GM12878 (cell line): ENCODE data around the gene LPCAT3. TPM values are rescaled to one million over a fixed set of nuclear protein-coding genes. Genes with fewer than 3 reads are reported as not detected.
A peak's percentile ranks its signal among the peaks of the same experiment; 100 is the strongest.
"Not testable (repeated sequence)": the region's sequence is repeated elsewhere in the genome, so short reads cannot be mapped to it uniquely, and the experiment has no call there.

Experiments
- ATAC-seq: fragments of 200-7000 bp; cut with Tn5 transposase; 3 replicates; pipeline ENCODE4 v1.9.1; 2020; ENCODE audit warnings: mild to moderate bottlenecking, moderate library complexity
- BruUV-seq: library from RNA; stranded (reverse); fragments of 400-500 nt; replicated peaks from 2 replicates; lab custom pipeline; 2021; lab: Mats Ljungman, UMichigan
- CTCF ChIA-PET: fragments of 300-600 bp; sonication (Branson Sonifier 250); formaldehyde crosslinking; extraction: SDS; loops from one replicate; lab custom pipeline; 2021; ENCODE audit warnings: inconsistent platforms; lab: Yijun Ruan, JAX
- POLR2A ChIA-PET: fragments of 350-600 bp; formaldehyde crosslinking; extraction: SDS; loops from one replicate; lab custom pipeline; 2021; ENCODE audit warnings: inconsistent platforms; lab: Charles Lee
- RAD21 ChIA-PET: fragments of 300-600 bp; sonication (Branson Sonifier 250); formaldehyde crosslinking; loops from one replicate; lab custom pipeline; 2023; ENCODE audit warnings: antibody characterized with exemption; ENCODE audit not compliant: unreplicated experiment; lab: Charles Lee
- SMC1A ChIA-PET: fragments of 300-600 bp; sonication (Branson Sonifier 250); formaldehyde crosslinking; loops from one replicate; lab custom pipeline; 2023; ENCODE audit not compliant: unreplicated experiment, uncharacterized antibody; lab: Charles Lee
- DNase-seq: peaks from one replicate; pipeline ENCODE4 v3.0.0-alpha.2; 2011; ENCODE audit warnings: low read depth, low spot score
- FAIRE-seq: peaks from 3 replicates; lab custom pipeline; 2011; peaks lifted over from hg19 to GRCh38; lab: Jason Lieb, UNC
- H2AFZ ChIP-seq: 2 replicates; pipeline ENCODE4 v1.6.0; 2011; ENCODE audit warnings: low read depth, low read length, control low read depth; ENCODE audit not compliant: control insufficient read depth
- H3K27ac ChIP-seq: 2 replicates; pipeline ENCODE4 v1.5.1; 2011; ENCODE audit warnings: control low read depth; ENCODE audit not compliant: control insufficient read depth, insufficient read depth
- H3K27me3 ChIP-seq, 2 experiments: replicated peaks in 1 of 2; 2 replicates each; pipeline versions ENCODE4 v1.6.0 to v1.6.1; 2011; ENCODE audit warnings: low read length in 1 of 2; ENCODE audit not compliant: control insufficient read depth in 2 of 2, insufficient read depth in 2 of 2
- H3K36me3 ChIP-seq, 2 experiments: 2 replicates each; pipeline ENCODE4 v1.5.1; 2011; ENCODE audit warnings: low read length in 1 of 2; ENCODE audit not compliant: control insufficient read depth in 2 of 2, insufficient read depth in 2 of 2
- H3K4me1 ChIP-seq: 2 replicates; pipeline ENCODE4 v1.6.1; 2011; ENCODE audit warnings: mild to moderate bottlenecking, low read length, moderate library complexity, mixed read lengths; ENCODE audit not compliant: control insufficient read depth, insufficient read depth
- H3K4me2 ChIP-seq: 2 replicates; pipeline ENCODE4 v1.6.0; 2011; ENCODE audit warnings: control low read depth; ENCODE audit not compliant: control insufficient read depth, insufficient read depth
- H3K4me3 ChIP-seq: fragments of 200-600 bp; sonication (generic); 2 replicates; pipeline ENCODE4 v1.5.1; 2016
- H3K79me2 ChIP-seq: 2 replicates; pipeline ENCODE4 v1.6.0; 2011; ENCODE audit warnings: low read length; ENCODE audit not compliant: control insufficient read depth, insufficient read depth
- H3K9ac ChIP-seq: 2 replicates; pipeline ENCODE4 v1.8.0; 2011; ENCODE audit warnings: low read length, control low read depth, mixed read lengths; ENCODE audit not compliant: control insufficient read depth, insufficient read depth
- H3K9me3 ChIP-seq: replicated peaks from 3 replicates; pipeline ENCODE4 v1.5.1; 2011; ENCODE audit warnings: mild to moderate bottlenecking, low read length; ENCODE audit not compliant: control insufficient read depth, insufficient read depth
- H4K20me1 ChIP-seq: 2 replicates; pipeline ENCODE4 v1.6.0; 2011; ENCODE audit not compliant: control insufficient read depth, insufficient read depth
- MTA2 ChIP-seq: fragments of 450-650 bp; IDR thresholded peaks from 2 replicates; pipeline ENCODE4 v1.6.1; 2016; ENCODE audit warnings: low read depth, mild to moderate bottlenecking, moderate library complexity
- NR2F1 ChIP-seq: fragments of 450-650 bp; conservative IDR thresholded peaks from 2 replicates; pipeline ENCODE4 v1.6.1; 2017; ENCODE audit warnings: mild to moderate bottlenecking
- SUPT20H ChIP-seq: IDR thresholded peaks from 2 replicates; pipeline ENCODE4 v1.6.1; 2011; ENCODE audit warnings: low read depth, mild to moderate bottlenecking, low read length, moderate library complexity, borderline replicate concordance; ENCODE audit not compliant: control insufficient read depth
- TCF12 ChIP-seq: IDR thresholded peaks from 2 replicates; pipeline ENCODE4 v1.6.1; 2011; ENCODE audit warnings: low read depth, mild to moderate bottlenecking, low read length
- YBX1 ChIP-seq: fragments of 450-650 bp; IDR thresholded peaks from 2 replicates; pipeline ENCODE4 v1.6.1; 2016; ENCODE audit warnings: antibody characterized with exemption
- ZNF207 ChIP-seq: fragments of 450-650 bp; IDR thresholded peaks from 2 replicates; pipeline ENCODE4 v1.6.1; 2014; ENCODE audit warnings: antibody characterized with exemption, mild to moderate bottlenecking, borderline replicate concordance
- WGBS: methylation state at CpG from one replicate; pipeline ENCODE4 v1.1.6; 2016; ENCODE audit warnings: low lambda C conversion rate; ENCODE audit not compliant: insufficient replicate concordance, insufficient coverage; ENCODE audit errors: missing lambda C conversion rate; 5-methylcytosine and 5-hydroxymethylcytosine counted together
- in situ Hi-C: fragments of 300-500 bp; cut with MboI; formaldehyde crosslinking; loops from 9 replicates; pipeline ENCODE4 v1.14.3; 2018; ENCODE audit warnings: mixed read lengths
- intact Hi-C: fragments of 100-400 bp; cut with micrococcal nuclease; formaldehyde crosslinking; loops from one replicate; pipeline ENCODE4 v1.14.2; 2022; ENCODE audit not compliant: unreplicated experiment
- polyA plus RNA-seq, 11 experiments: library from polyadenylated mRNA; depleted of rRNA in 4 of 11; unstranded in 6 of 11; stranded (reverse) in 5 of 11; fragments of >200 nt; fragmentation: Nextera tagmentation in 4 of 11; fragmentation: Illumina TruSeq in 1 of 11; extraction: Ambion mirVana in 4 of 11; extraction: Trizol in 1 of 11; gene quantifications; 1 replicate in 1 of 11; 2 replicates in 10 of 11; pipeline versions ENCODE4 v1.2.1 to v1.2.3, GENCODE V29; 2011 to 2016; ENCODE audit warnings: inconsistent platforms in 2 of 11, missing spikeins in 2 of 11, low read depth in 1 of 11
- total RNA-seq, 4 experiments: library from RNA; depleted of rRNA in 3 of 4; stranded (reverse); fragments of >200 nt in 3 of 4; fragmentation: Illumina TruSeq in 1 of 4; extraction: Trizol in 1 of 4; gene quantifications; 2 replicates each; pipeline versions ENCODE4 v1.2.1 to v1.2.3, GENCODE V29; 2013 to 2021

LPCAT3 gene
- total and polyA plus RNA-seq, 10 of the 15 experiments (the other 5 are each of a cell fraction or from before 2014, with no cell fraction given), result 2.6 to 48.3 (median 23.0) TPM

GRCh38 chr12:7058850-7059395 lies 40.6 kb upstream of the LPCAT3 start (continued):
- TF ChIP-seq SUPT20H (no peak), TCF12 (no peak), MTA2 (no peak), ZNF207 (no peak)

- Histone ChIP-seq H3K4me3 (no peak overlapping the region), H3K9me3 (no peaks in the 10 kb centered on the region), H3K4me1 (no peaks in the 10 kb centered on the region), H2AFZ (no peak overlapping the region), H3K4me2 (no peak overlapping the region), H3K9ac (no peak overlapping the region), H3K27ac (no peak overlapping the region), H4K20me1 (no peaks in the 10 kb centered on the region), H3K79me2 (no peaks in the 10 kb centered on the region), H3K36me3 (no peaks in the 10 kb centered on the region), H3K27me3 (peaks cover 3 to 5% of the 10 kb centered on the region in 2 experiments)
- POLR2A ChIA-PET, result interaction anchor here (0.6 kb wide), 3 partner anchors 13 to 160 kb away, joined by 4 read pairs; no protein-coding TSS in a partner anchor
- WGBS, result 33% methylated on average over 3 of the region's 3 CpGs
- RAD21 ChIA-PET, result no interaction called here
- TF ChIP-seq NR2F1 (peak; percentile 35; the same call in 1 of the 2 replicates), YBX1 (no peak)
- SMC1A ChIA-PET, result interaction anchor here (0.7 kb wide), 1 partner anchor 559 kb away, joined by 3 read pairs; no protein-coding TSS in a partner anchor
- ATAC-seq (no peak), FAIRE-seq (no peak), DNase-seq (no peak)
- in situ Hi-C loops (no loop called here), intact Hi-C loops (no loop called here)
- CTCF ChIA-PET, result interaction anchor here (0.7 to 3.8 kb wide), 4 partner anchors 9 to 114 kb away, joined by 3 to 14 read pairs (median 3); partner anchors contain the start of genes C12orf57 and RNU7-1
- BruUV-seq, result no TSS peak
Measured at GRCh38 chr12:7058163-7058845, 40.0 kb upstream of the LPCAT3 start.

- H3K79me2 ChIP-seq, H3K27me3 ChIP-seq, H3K9ac ChIP-seq, H3K4me2 ChIP-seq, DNase-seq, BruUV-seq, ATAC-seq, intact Hi-C loops, H3K4me3 ChIP-seq, FAIRE-seq, H4K20me1 ChIP-seq, H3K36me3 ChIP-seq, H2AFZ ChIP-seq, in situ Hi-C loops, H3K9me3 ChIP-seq, H3K27ac ChIP-seq, H3K4me1 ChIP-seq, RAD21 ChIA-PET: not testable (repeated sequence)
- ChIA-PET CTCF (interaction anchor here (1.1 to 3.8 kb wide), 4 partner anchors 11 to 89 kb away, joined by 3 to 14 read pairs (median 4); no protein-coding TSS in a partner anchor), SMC1A (interaction anchor here (0.9 to 1.2 kb wide), 2 partner anchors 13 to 57 kb away, joined by 3 to 4 read pairs; no protein-coding TSS in a partner anchor), POLR2A (interaction anchor here (0.5 kb wide), 1 partner anchor 428 kb away, joined by 4 read pairs; no protein-coding TSS in a partner anchor)
- 0% methylated on average over 2 of the region's 2 CpGs for WGBS
Measured at GRCh38 chr12:7055736-7056135, 37.5 kb upstream of the LPCAT3 start.
